OCI-LY1 (cell line): ENCODE results near the gene EMID1.

Experiments
- EZH2 ChIP-seq: fragments of 200-600 bp; sonication (generic), shearing (Covaris generic); IDR thresholded peaks from 2 replicates; pipeline ENCODE4 v1.8.0; 2017; ENCODE audit warnings: borderline replicate concordance, mixed run types, mild to moderate bottlenecking, antibody characterized with exemption, low read length, moderate library complexity, mixed read lengths
- TF ChIP-seq, protein P1 (sequence below): fragments of 200-600 bp; sonication (generic), shearing (Covaris generic); IDR thresholded peaks from 2 replicates; pipeline ENCODE4 v1.5.1; 2017; ENCODE audit warnings: mild to moderate bottlenecking, antibody characterized with exemption, low read length, moderate library complexity, mixed read lengths

DNA sequence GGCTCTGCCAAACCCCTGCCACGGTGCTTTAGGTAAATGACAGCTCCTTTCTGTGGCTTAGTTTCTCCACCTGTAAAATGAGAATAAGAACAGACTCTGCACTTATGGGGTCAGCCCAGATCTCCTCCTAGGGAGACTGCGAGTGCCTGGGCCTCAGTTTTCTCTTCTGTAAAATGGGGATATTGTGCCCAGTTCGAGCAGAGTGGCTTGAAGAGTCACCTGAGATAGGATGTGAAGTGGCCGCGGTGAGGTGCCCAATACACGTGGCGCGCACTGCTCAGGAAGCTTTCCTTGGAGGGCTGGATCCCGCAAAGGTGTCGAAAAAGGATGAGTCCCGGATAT lies 473 bp upstream of the EMID1 start:
- TF ChIP-seq, protein P1, sequence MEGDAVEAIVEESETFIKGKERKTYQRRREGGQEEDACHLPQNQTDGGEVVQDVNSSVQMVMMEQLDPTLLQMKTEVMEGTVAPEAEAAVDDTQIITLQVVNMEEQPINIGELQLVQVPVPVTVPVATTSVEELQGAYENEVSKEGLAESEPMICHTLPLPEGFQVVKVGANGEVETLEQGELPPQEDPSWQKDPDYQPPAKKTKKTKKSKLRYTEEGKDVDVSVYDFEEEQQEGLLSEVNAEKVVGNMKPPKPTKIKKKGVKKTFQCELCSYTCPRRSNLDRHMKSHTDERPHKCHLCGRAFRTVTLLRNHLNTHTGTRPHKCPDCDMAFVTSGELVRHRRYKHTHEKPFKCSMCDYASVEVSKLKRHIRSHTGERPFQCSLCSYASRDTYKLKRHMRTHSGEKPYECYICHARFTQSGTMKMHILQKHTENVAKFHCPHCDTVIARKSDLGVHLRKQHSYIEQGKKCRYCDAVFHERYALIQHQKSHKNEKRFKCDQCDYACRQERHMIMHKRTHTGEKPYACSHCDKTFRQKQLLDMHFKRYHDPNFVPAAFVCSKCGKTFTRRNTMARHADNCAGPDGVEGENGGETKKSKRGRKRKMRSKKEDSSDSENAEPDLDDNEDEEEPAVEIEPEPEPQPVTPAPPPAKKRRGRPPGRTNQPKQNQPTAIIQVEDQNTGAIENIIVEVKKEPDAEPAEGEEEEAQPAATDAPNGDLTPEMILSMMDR = no peak
- TF ChIP-seq EZH2 = no peak
